ENCODE measurements around the gene TSEN54. TPM values are rescaled to one million over a fixed set of nuclear protein-coding genes. Genes with fewer than 3 reads are reported as not detected.

TSEN54 gene
- total RNA-seq, 6 experiments from 2014 or later, result 8.5 to 13.6 (median 10.2) TPM

- DNase-seq (peak in 1 of 3 donors; percentile 39), ATAC-seq (no peak)
- no peaks in the 10 kb centered on the region for H3K36me3 ChIP-seq
- intact Hi-C loops (cut with DNase I), result no loop called here
- H3K4me1 ChIP-seq, result peaks cover 0 to 9% (median 0%) of the 10 kb centered on the region in 4 donors
- H3K4me3 ChIP-seq, result no peak overlapping the region
- no peaks in the 10 kb centered on the region for H3K9me3 ChIP-seq
- no peaks in the 10 kb centered on the region for H3K27me3 ChIP-seq
- H3K27ac ChIP-seq, result no peak overlapping the region
- no CpG with 5 or more reads among the region's 6 CpGs for WGBS (ENCODE audit: insufficient coverage, low coverage, low lambda C conversion rate, missing lambda C conversion rate)
- TF ChIP-seq CTCF (IDR thresholded peaks at IDR 0.05) (no peak), POLR2A (IDR thresholded peaks at IDR 0.05) (no peak)
Measured at GRCh38 chr17:75480281-75480680, 36.0 kb upstream of the TSEN54 start.

GRCh38 chr17:75481194-75482068 is 34.9 kb upstream of the TSEN54 start:
- intact Hi-C loops (cut with DNase I), result no loop called here
- Histone ChIP-seq H3K9me3 (no peaks in the 10 kb centered on the region), H3K36me3 (no peaks in the 10 kb centered on the region), H3K4me1 (peaks cover 0 to 6% (median 0%) of the 10 kb centered on the region in 4 donors), H3K27ac (peak overlapping the region in 1 of 3 donors; percentile 1), H3K27me3 (no peaks in the 10 kb centered on the region), H3K4me3 (no peak overlapping the region)
- peak in 3 of 4 donors; percentile 5 to 35 (median 23) for ATAC-seq
- DNase-seq, result peak in 1 of 3 donors; percentile 45
- WGBS (ENCODE audit: insufficient coverage, low coverage, low lambda C conversion rate, missing lambda C conversion rate), result 87% methylated on average over 3 of the region's 13 CpGs
- TF ChIP-seq CTCF (IDR thresholded peaks at IDR 0.05) (no peak), POLR2A (IDR thresholded peaks at IDR 0.05) (no peak)

- Histone ChIP-seq H3K36me3 (no peaks in the 10 kb centered on the region), H3K9me3 (no peaks in the 10 kb centered on the region)
- no peak for TF ChIP-seq CTCF (IDR thresholded peaks at IDR 0.05)
- TF ChIP-seq POLR2A (IDR thresholded peaks at IDR 0.05), result no peak
Measured at GRCh38 chr17:75482098-75482942, 34.0 kb upstream of the TSEN54 start.

GRCh38 chr17:75485688-75486087 is 30.6 kb upstream of the TSEN54 start:
- ATAC-seq, result no peak
- Histone ChIP-seq H3K36me3 (no peaks in the 10 kb centered on the region), H3K4me3 (no peak overlapping the region), H3K4me1 (peaks cover 0 to 7% (median 0%) of the 10 kb centered on the region in 4 donors), H3K27me3 (no peaks in the 10 kb centered on the region), H3K27ac (no peak overlapping the region), H3K9me3 (no peaks in the 10 kb centered on the region)
- intact Hi-C loops (cut with DNase I), result no loop called here
- TF ChIP-seq POLR2A (IDR thresholded peaks at IDR 0.05) (no peak), CTCF (IDR thresholded peaks at IDR 0.05) (no peak)
- no peak for DNase-seq
- no CpG with 5 or more reads among the region's 12 CpGs for WGBS (ENCODE audit: insufficient coverage, low coverage, low lambda C conversion rate, missing lambda C conversion rate)

More at GRCh38 chr17:75482098-75482942, 34.0 kb upstream of the TSEN54 start:
- DNase-seq (no peak), ATAC-seq (peak in 1 of 4 donors; percentile 25)
- no peak overlapping the region for H3K27ac ChIP-seq
- intact Hi-C loops (cut with DNase I), result no loop called here
- H3K4me1 ChIP-seq, result no peaks in the 10 kb centered on the region
- WGBS (ENCODE audit: insufficient coverage, low coverage, low lambda C conversion rate, missing lambda C conversion rate), result 80% methylated on average over 13 of the region's 16 CpGs
- H3K27me3 ChIP-seq, result no peaks in the 10 kb centered on the region
- H3K4me3 ChIP-seq, result no peak overlapping the region
